CD14-positive monocyte (primary cell): Measurements from ENCODE around the gene REC8. TPM values are rescaled to one million over a fixed set of nuclear protein-coding genes. Genes with fewer than 3 reads are reported as not detected.

ENCODE experiments used
- DNase-seq, 3 donors: peaks; one replicate each; pipeline ENCODE4 v3.0.0-alpha.2; 2011 to 2022
- H2AFZ ChIP-seq: 2 replicates; pipeline ENCODE4 v1.6.0; 2012; ENCODE audit warnings: mild to moderate bottlenecking, low read depth, low read length, inconsistent platforms; ENCODE audit not compliant: insufficient read depth, poor library complexity, severe bottlenecking
- H3K27ac ChIP-seq, 2 donors: 1 replicate in 1 of 2; 2 replicates in 1 of 2; pipeline ENCODE4 v1.5.1; 2012 to 2013; ENCODE audit warnings: low read length in 2 of 2, control low read depth in 1 of 2, inconsistent platforms in 1 of 2, low read depth in 1 of 2, mild to moderate bottlenecking in 1 of 2
- H3K27me3 ChIP-seq, 2 donors: one replicate each; pipeline versions ENCODE4 v1.6.0 to v1.6.1; 2011 to 2013; ENCODE audit warnings: low read length in 2 of 2; ENCODE audit not compliant: control insufficient read depth in 2 of 2, insufficient read depth in 2 of 2
- H3K36me3 ChIP-seq, 2 donors: replicated peaks in 1 of 2; 1 replicate in 1 of 2; 2 replicates in 1 of 2; pipeline versions ENCODE4 v1.5.1 to v1.6.1; 2012 to 2013; ENCODE audit warnings: low read length in 2 of 2, control low read depth in 1 of 2, inconsistent platforms in 1 of 2, mild to moderate bottlenecking in 1 of 2; ENCODE audit not compliant: insufficient read depth in 2 of 2, control insufficient read depth in 1 of 2
- H3K4me1 ChIP-seq, 2 donors: 1 replicate in 1 of 2; 2 replicates in 1 of 2; pipeline versions ENCODE4 v1.5.1 to v1.6.1; 2012 to 2013; ENCODE audit warnings: low read length in 2 of 2, control low read depth in 1 of 2, inconsistent platforms in 1 of 2, mild to moderate bottlenecking in 1 of 2, moderate library complexity in 1 of 2; ENCODE audit not compliant: insufficient read depth in 2 of 2, control insufficient read depth in 1 of 2
- H3K4me2 ChIP-seq: replicated peaks from 2 replicates; pipeline ENCODE3; 2012; ENCODE audit warnings: low read length, moderate library complexity, mild to moderate bottlenecking; ENCODE audit not compliant: poor library complexity, severe bottlenecking; ENCODE audit errors: extremely low read depth
- H3K4me3 ChIP-seq, 3 experiments: fragments of 200-600 bp in 1 of 3; sonication (generic) in 1 of 3; replicated peaks in 1 of 3; 1 replicate in 2 of 3; 2 replicates in 1 of 3; pipeline ENCODE4 v1.5.1; 2011 to 2013; ENCODE audit warnings: low read length in 3 of 3, mild to moderate bottlenecking in 3 of 3, control low read depth in 2 of 3, low read depth in 2 of 3, inconsistent platforms in 1 of 3, moderate library complexity in 1 of 3
- H3K79me2 ChIP-seq: 2 replicates; pipeline ENCODE4 v1.6.0; 2012; ENCODE audit warnings: mild to moderate bottlenecking, control low read depth, inconsistent platforms, low read length, moderate library complexity; ENCODE audit not compliant: insufficient read depth
- H3K9ac ChIP-seq: 2 replicates; pipeline ENCODE4 v1.6.0; 2017; ENCODE audit warnings: low read length, mild to moderate bottlenecking; ENCODE audit not compliant: insufficient read depth, poor library complexity, severe bottlenecking
- H3K9me3 ChIP-seq, 2 donors: replicated peaks in 1 of 2; 1 replicate in 1 of 2; 2 replicates in 1 of 2; pipeline versions ENCODE4 v1.5.1 to v1.6.1; 2012 to 2013; ENCODE audit warnings: low read length in 2 of 2, control low read depth in 1 of 2; ENCODE audit not compliant: control insufficient read depth in 1 of 2, insufficient read depth in 1 of 2
- H4K20me1 ChIP-seq: 2 replicates; pipeline ENCODE4 v1.6.0; 2012; ENCODE audit warnings: mild to moderate bottlenecking, low read length, control low read depth, moderate library complexity; ENCODE audit not compliant: insufficient read depth
- H3K27ac Mint-ChIP-seq, 7 donors: one replicate each; pipeline ENCODE4 v1.8.0; 2020; ENCODE audit warnings: mild to moderate bottlenecking in 7 of 7, mixed read lengths in 7 of 7, moderate library complexity in 6 of 7, inconsistent platforms in 2 of 7
- H3K27me3 Mint-ChIP-seq, 3 donors: one replicate each; pipeline ENCODE4 v1.8.0; 2021 to 2022; ENCODE audit warnings: low read depth in 3 of 3, mild to moderate bottlenecking in 3 of 3, mixed read lengths in 3 of 3, moderate library complexity in 3 of 3, inconsistent platforms in 1 of 3
- H3K36me3 Mint-ChIP-seq, 2 donors: one replicate each; pipeline ENCODE4 v1.8.0; 2020; ENCODE audit warnings: mixed read lengths in 2 of 2, inconsistent platforms in 1 of 2, mild to moderate bottlenecking in 1 of 2
- H3K4me1 Mint-ChIP-seq: one replicate; pipeline ENCODE4 v1.8.0; 2020; ENCODE audit warnings: mild to moderate bottlenecking, mixed read lengths
- H3K4me3 Mint-ChIP-seq, 2 donors: one replicate each; pipeline ENCODE4 v1.8.0; 2020; ENCODE audit warnings: mild to moderate bottlenecking in 2 of 2, mixed read lengths in 2 of 2, moderate library complexity in 1 of 2
- H3K9me3 Mint-ChIP-seq, 7 donors: one replicate each; pipeline ENCODE4 v1.8.0; 2020 to 2022; ENCODE audit warnings: mixed read lengths in 7 of 7, mild to moderate bottlenecking in 6 of 7, moderate library complexity in 6 of 7, inconsistent platforms in 2 of 7
- CTCF ChIP-seq: fragments of 200-600 bp; IDR thresholded peaks from one replicate; pipeline ENCODE4 v1.8.0; 2022; ENCODE audit warnings: antibody characterized with exemption, mild to moderate bottlenecking
- WGBS: methylation state at CpG from one replicate; pipeline ENCODE4 v1.1.5; 2013; ENCODE audit warnings: missing lambda C conversion rate; ENCODE audit not compliant: insufficient coverage; 5-methylcytosine and 5-hydroxymethylcytosine counted together
- intact Hi-C, 2 donors: fragments of 100-400 bp; cut with micrococcal nuclease; formaldehyde crosslinking; loops; one replicate each; pipeline versions ENCODE4 v1.15.0 to v1.15.1; 2023
- polyA plus RNA-seq, 3 donors: library from polyadenylated mRNA; depleted of rRNA in 1 of 3; unstranded in 2 of 3; stranded (reverse) in 1 of 3; fragments of 300-500 nt in 2 of 3; fragments of >200 nt in 1 of 3; fragmentation: Illumina TruSeq in 2 of 3; gene quantifications; 1 replicate in 2 of 3; 2 replicates in 1 of 3; pipeline ENCODE4 v1.2.3, GENCODE V29; 2012 to 2021

Gene REC8
- polyA plus RNA-seq, 3 donors = 1.4 to 46.4 (median 2.3) TPM

GRCh38 chr14:24145219-24145618, 26.7 kb upstream of the REC8 start:
- H3K27ac Mint-ChIP-seq = peak overlapping the region in 5 of 7 donors; percentile 14 to 99 (median 96)
- Histone ChIP-seq H3K79me2 (peaks cover 70% of the 10 kb centered on the region), H3K9me3 (no peaks in the 10 kb centered on the region), H3K27me3 (no peaks in the 10 kb centered on the region), H3K36me3 (peaks cover 30 to 42% of the 10 kb centered on the region in 2 donors), H3K4me2 (peak overlapping the region; percentile 98), H3K27ac (peak overlapping the region in 1 of 2 donors; percentile 84), H4K20me1 (peaks cover 59% of the 10 kb centered on the region), H3K4me3 (peak overlapping the region in 2 of 3 experiments; percentile 84 to 100), H2AFZ (no peak overlapping the region), H3K4me1 (peaks cover 40 to 56% of the 10 kb centered on the region in 2 donors), H3K9ac (no peak overlapping the region)
- peaks cover 43 to 46% of the 10 kb centered on the region in 2 donors for H3K36me3 Mint-ChIP-seq
- WGBS = no CpG with 5 or more reads among the region's 2 CpGs
- H3K27me3 Mint-ChIP-seq = peaks cover 0 to 2% (median 1%) of the 10 kb centered on the region in 3 donors
- no peak for DNase-seq
- intact Hi-C loops = no loop called here
- H3K4me1 Mint-ChIP-seq = peaks cover 55% of the 10 kb centered on the region
- no peak for TF ChIP-seq CTCF
- no peaks in the 10 kb centered on the region for H3K9me3 Mint-ChIP-seq
- peak overlapping the region; percentile 98 to 99 for H3K4me3 Mint-ChIP-seq

GRCh38 chr14:24145690-24146452, 26.0 kb upstream of the REC8 start:
- DNase-seq = peak in 2 of 3 donors; percentile 29 to 76
- no peak for TF ChIP-seq CTCF
- peak overlapping the region; percentile 93 for H2AFZ ChIP-seq
- peak overlapping the region; percentile 98 to 99 for H3K4me3 Mint-ChIP-seq
- peak overlapping the region; percentile 84 to 89 for H3K27ac ChIP-seq
- H3K27ac Mint-ChIP-seq = peak overlapping the region; percentile 95 to 99 (median 97)
- intact Hi-C loops = loop anchor here in 1 of 2 donors (2.0 kb wide), 1 partner anchor 15 kb away; the partner anchor contains the start of gene IRF9
- peak overlapping the region; percentile 93 for H3K9ac ChIP-seq
- H3K9me3 Mint-ChIP-seq = no peaks in the 10 kb centered on the region
- peaks cover 34 to 50% of the 10 kb centered on the region in 2 donors for H3K4me1 ChIP-seq
- H3K9me3 ChIP-seq = no peaks in the 10 kb centered on the region
- WGBS = 0% methylated on average over 2 of the region's 9 CpGs
- peaks cover 70% of the 10 kb centered on the region for H3K79me2 ChIP-seq
- H3K4me3 ChIP-seq = peak overlapping the region; percentile 84 to 100 (median 89)
- H3K36me3 Mint-ChIP-seq = peaks cover 50 to 52% of the 10 kb centered on the region in 2 donors
- peaks cover 59% of the 10 kb centered on the region for H4K20me1 ChIP-seq
- no peaks in the 10 kb centered on the region for H3K27me3 ChIP-seq
- H3K36me3 ChIP-seq = peaks cover 36 to 49% of the 10 kb centered on the region in 2 donors
- peaks cover 48% of the 10 kb centered on the region for H3K4me1 Mint-ChIP-seq
- H3K27me3 Mint-ChIP-seq = peaks cover 0 to 2% (median 0%) of the 10 kb centered on the region in 3 donors
- peak overlapping the region; percentile 98 for H3K4me2 ChIP-seq
